IPS DF 4.7 (cell line): ENCODE measurements around the gene ADAM8.

Source experiments
- DNase-seq: peaks from one replicate; pipeline ENCODE4 v3.0.0-alpha.2; 2013; ENCODE audit warnings: low spot score; ENCODE audit errors: extremely low read depth

ADAM8 gene

DNA sequence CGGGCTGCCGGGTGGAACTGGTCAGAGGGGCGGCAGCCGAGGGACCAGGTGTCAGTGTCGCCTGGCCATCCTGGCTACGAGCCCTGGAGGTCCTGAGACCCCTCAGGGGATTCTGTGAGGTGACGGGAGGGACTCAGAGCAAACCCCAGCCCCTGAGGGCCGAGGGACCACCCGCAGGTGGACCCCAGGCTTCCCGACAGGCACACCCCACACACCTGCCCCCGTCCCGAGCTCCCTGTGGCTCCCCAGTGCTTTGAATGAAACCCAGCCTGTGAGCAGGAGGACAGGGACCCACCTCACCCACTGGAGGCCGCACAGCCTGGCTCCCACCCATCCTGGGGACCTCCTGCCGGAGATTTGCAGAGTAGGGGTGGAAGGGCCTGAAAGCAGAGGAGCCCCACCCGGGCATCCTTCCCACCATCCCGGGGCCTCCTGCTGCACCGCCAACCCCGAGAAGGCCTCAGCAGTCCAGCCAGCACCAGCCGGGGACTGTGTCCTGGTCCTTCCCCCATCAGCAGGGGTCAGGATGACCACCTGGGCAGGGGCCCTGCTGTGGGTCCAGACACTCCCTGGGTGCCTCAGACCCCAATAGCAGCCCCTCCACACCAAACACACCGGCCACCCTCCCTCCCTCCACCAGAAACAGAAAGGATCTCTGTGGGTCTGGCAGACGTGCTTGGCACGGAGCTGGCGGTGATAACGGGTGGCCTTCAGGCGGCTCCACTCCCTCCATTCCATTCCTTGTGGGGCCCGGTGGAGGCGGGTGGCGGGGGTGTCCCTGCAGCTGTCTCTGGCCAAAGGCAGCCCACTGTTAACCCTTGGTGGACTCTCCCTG, 25.1 kb downstream of the ADAM8 start:
- no peak for DNase-seq

DNA sequence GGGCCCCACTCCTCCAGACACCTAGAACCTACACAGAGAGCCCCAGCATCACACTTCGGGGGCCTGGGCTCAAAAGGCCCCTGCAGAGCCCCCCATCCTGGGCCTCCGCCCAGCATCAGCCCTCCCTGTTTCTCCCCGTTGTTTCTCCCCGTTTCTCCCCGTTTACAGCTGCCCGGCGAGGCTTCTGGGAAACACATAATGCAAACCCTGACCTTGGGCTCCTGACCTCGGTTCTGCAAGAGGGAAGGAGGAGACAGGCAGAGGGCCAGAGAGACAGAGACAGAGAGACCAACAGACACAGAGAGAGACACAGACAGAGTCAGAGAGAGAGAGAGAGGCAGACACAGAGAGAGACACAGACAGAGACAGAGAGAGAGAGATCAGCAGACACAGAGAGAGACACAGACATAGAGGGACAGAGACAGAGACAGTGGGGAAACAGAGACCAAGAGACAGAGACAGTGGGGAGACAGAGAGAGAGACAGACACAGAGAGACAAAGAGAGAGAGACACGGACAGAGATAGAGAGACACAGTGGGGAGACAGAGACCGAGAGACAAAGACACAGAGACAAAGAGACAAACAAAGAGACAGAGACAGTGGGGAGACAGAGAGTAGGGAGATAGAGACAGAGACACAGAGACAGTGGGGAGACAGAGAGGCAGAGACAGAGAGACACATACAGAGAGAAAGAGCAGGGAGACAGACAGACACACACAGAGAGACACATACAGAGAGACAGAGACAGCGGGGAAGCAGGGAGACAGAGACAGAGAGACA, 26.5 kb downstream of the ADAM8 start:
- DNase-seq, result no peak

DNA sequence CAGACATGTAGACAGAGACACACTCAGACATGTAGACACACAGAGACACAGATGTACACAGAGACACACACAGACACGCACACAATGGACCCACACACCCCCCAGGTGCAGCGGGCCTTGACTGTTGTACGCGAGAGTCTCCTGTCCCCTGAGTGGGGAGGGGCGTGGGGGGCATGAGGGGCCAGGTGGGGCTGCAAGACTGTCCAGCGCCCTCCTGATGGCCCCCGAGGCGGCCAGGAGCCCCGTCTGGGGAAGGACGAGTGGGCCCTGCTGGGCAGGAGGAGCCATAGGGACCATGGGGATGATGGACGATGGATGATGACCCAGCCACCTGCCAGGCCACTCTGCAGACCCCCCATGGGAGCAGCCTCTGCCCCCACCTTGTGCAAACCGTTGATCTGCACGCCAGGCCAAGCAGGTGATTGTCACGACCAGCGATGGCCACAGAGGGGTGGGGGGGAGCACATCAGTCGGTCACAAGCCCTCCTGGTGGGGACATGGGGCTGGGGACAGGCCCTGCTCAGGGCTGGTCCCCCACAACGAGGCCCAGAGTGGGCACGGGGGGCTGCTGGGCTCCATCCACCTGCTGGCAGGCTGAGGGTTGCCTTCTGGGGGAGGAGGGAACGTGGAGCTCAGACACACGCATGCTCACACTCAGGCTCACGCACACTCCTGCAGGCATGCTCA, 27.4 kb downstream of the ADAM8 start:
- DNase-seq, result no peak

- DNase-seq, result no peak
Observed at GRCh38 chr10:133248334-133248715, 28.3 kb downstream of the ADAM8 start.

DNA sequence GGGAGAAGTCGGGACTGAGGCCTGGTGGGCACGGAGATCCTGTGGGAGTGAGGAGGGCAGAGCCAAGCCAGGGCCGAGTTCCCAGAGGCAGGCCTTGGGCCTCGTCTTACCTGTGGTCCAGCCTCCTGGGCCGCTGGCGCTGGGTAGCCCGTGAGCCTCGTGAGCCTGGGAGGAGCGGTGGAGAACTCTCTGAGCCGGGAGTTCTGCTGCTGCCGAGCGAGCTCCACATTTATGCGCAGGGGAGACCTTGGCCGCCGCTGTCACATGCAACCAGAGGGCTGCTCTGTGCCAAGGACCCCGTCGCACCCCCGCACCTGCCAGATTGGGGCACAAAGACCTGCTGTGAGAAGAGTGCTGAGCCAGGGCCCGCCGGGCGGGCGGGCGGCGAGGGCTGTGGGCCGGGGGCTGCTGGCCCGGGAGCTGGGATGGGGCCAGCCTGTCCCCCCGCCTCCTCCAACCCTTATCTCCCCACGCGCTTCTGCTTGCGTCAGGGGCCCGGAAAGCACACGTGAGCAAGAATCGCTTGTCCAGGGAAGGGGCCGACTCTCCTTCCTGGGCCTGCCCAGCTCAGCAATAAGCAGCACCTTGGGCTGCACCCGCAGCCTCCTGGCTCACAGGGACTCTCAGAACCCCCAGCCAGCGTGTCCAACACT, 28.9 kb downstream of the ADAM8 start:
- no peak for DNase-seq

GRCh38 chr10:133246236-133246626, 30.4 kb downstream of the ADAM8 start:
- DNase-seq, result no peak

- DNase-seq, result no peak
Observed at GRCh38 chr10:133245439-133246235, 31.0 kb downstream of the ADAM8 start.

DNA sequence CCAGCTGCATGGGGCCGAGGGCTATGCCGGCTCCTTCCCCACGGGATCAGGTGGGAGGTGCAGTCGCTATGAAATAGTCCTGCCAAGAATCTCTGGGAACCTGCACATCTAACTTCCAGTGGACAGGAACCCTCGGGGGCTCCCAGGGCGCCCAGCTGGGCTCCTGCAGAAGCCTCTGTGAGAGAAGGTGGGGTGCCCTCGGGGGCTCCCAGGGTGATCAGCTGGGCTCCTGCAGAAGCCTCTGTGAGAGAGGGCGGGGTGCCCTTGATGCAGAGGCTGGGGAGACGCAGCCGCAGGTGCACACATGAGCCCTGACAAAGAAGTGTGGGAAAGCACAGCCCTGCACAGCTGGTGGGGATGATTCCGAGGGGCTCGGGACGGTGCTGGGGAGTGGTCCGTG, 33.1 kb downstream of the ADAM8 start:
- no peak for DNase-seq

DNA sequence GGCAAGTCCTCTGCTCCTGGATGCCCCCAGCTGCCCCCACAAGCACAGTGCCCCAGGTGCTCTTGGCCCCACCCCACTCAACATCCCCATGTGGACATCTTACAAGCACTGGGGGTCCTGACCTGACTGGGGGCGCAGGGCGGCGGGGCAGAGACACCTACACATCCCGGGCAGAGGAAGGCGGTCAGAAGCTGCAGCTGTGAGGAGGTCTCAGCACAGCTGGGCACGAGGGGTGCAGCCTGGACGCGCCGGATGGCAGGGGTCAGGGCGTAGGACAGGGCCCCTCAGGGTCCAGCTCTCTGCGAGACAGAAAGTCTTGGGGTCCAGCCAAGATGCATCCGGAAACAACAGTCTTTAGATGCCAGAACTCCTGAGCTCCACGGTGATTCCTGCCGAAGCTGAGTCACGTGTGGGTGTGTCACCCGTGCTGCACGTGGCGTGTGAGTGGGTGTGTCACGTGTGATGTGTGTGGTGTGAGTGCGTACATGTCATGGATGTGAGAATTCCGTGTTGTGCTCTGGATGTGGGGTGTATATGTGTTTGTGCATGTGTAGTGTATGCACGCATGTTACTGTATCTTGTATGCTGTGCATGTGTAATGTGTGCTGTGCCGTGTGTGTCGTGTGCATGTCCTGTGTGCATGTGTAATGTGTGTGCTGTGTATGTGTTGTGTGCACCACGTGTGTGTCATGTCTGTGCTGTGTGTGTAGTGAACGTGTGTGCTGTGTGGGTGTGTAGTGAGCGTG, 33.9 kb downstream of the ADAM8 start:
- DNase-seq, result no peak

GRCh38 chr10:133241501-133242205, 35.0 kb downstream of the ADAM8 start:
- DNase-seq, result no peak

- no peak for DNase-seq
Observed at GRCh38 chr10:133239990-133240389, 36.7 kb downstream of the ADAM8 start.

DNA sequence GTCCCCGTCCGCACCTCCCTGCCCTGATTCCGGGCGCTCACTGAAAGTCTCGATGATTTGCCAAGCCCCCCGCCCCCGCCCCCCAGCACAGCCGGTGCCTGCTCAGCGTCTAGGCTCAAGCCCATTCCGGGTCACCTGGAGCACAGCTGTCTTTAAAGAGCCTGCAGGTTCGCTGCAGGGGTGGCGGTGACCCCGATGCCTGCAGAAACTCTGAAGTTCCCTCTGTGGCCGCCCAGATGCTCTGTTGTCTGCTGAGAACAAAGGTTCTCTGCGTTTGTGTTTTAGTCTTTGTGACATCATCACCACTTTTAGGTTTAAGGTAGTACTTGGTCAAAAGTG, 38.2 kb downstream of the ADAM8 start:
- no peak for DNase-seq

DNA sequence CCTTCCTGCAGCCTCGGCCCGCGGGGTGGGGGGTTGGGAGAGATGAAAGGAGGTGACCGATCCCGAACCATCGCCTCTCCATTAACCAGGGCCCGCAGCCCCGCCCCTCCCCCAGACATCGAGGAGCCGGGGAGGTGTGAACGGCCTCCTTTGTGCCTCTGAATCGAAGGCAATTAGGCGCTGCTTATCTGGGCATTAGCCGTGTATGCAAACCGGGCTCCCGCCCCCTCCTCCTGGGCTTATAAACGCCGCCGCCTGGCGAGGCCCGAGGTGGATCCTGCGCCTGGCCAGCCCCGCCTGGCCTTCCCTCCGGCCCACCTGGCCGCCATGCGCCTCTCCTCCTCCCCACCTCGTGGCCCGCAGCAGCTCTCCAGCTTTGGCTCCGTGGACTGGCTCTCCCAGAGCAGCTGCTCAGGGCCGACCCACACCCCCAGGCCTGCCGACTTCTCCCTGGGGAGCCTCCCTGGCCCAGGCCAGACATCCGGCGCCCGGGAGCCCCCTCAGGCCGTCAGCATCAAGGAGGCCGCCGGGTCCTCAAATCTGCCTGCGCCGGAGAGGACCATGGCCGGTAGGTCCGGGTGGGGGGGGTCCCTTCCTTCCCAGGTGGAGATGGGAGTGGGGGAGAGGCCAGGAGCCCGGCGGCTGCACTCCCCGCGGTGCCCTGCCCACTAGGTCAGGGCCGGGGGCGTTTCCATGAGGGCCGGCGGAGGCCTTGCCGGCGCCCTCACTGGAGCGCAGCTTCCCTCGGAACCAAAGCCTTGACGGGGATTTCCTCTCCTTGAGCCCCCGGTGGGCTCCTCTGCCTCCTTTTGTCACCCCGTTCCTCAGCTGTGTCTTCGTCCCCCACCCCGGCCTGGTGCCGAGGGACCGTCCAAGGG, 38.8 kb downstream of the ADAM8 start, which contains the start of gene VENTX:
Gene VENTX, plus strand, starts transcription at position 268 of the 878 bp plus-strand sequence. Its CDS starts 60 bp downstream, at position 328.
- DNase-seq, result peak; percentile 71

- no peak for DNase-seq
Observed at GRCh38 chr10:133237241-133237587, 39.5 kb downstream of the ADAM8 start.

GRCh38 chr10:133236401-133237240, 40.0 kb downstream of the ADAM8 start:
- no peak for DNase-seq

GRCh38 chr10:133235932-133236331, 40.7 kb downstream of the ADAM8 start:
- DNase-seq, result no peak

DNA sequence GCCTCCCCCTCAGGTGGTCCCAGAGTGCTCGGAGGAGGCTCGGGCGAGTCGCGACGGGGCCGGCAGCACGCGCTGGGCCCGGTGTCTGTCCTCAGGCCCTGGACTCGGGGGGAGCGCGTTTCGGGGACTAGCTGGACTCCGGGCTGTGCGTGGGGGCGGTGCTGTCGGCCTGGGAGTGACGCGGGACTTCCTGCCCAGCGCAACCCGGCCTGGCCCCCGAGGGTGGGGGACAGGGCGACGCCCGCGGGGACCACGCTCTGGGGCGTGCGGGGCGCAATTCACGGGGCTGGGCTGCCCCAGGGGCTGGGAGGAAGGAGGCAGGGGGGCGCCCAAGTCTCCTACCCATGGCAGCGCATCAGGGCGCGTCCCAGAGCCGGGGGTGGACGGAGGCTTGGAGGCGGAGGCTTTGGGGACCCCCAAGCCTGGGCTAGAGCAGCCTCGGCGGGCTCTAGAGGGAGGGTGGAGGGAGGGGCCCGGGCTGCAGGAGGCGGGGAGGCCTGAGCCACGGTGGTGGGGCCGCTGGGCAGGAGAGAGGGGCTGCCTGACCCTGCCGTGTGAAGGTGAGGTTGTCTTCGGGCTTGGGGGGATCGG, 41.3 kb downstream of the ADAM8 start:
- DNase-seq, result no peak
